HUES48 (cell line): ENCODE measurements around the gene DUSP16.

Experiments used
- H3K27ac ChIP-seq: one replicate; pipeline ENCODE4 v1.7.0; 2013; ENCODE audit warnings: low read depth, low read length, inconsistent platforms
- H3K27me3 ChIP-seq: 2 replicates; pipeline ENCODE4 v1.6.1; 2013; ENCODE audit warnings: mild to moderate bottlenecking, low read length; ENCODE audit not compliant: control insufficient read depth, insufficient read depth
- H3K36me3 ChIP-seq: 2 replicates; pipeline ENCODE4 v1.6.1; 2013; ENCODE audit warnings: low read length; ENCODE audit not compliant: control insufficient read depth, insufficient read depth
- H3K4me1 ChIP-seq: 2 replicates; pipeline ENCODE4 v1.6.1; 2013; ENCODE audit warnings: mild to moderate bottlenecking, low read length; ENCODE audit not compliant: control insufficient read depth, insufficient read depth
- H3K4me3 ChIP-seq: 2 replicates; pipeline ENCODE4 v1.5.1; 2013; ENCODE audit warnings: mild to moderate bottlenecking, low read depth, low read length
- H3K9ac ChIP-seq: 2 replicates; pipeline ENCODE4 v1.6.1; 2013; ENCODE audit warnings: mild to moderate bottlenecking, low read depth, low read length, moderate library complexity
- H3K9me3 ChIP-seq: 2 replicates; pipeline ENCODE4 v1.6.1; 2013; ENCODE audit warnings: low read length; ENCODE audit not compliant: control insufficient read depth, insufficient read depth

Gene DUSP16

DNA sequence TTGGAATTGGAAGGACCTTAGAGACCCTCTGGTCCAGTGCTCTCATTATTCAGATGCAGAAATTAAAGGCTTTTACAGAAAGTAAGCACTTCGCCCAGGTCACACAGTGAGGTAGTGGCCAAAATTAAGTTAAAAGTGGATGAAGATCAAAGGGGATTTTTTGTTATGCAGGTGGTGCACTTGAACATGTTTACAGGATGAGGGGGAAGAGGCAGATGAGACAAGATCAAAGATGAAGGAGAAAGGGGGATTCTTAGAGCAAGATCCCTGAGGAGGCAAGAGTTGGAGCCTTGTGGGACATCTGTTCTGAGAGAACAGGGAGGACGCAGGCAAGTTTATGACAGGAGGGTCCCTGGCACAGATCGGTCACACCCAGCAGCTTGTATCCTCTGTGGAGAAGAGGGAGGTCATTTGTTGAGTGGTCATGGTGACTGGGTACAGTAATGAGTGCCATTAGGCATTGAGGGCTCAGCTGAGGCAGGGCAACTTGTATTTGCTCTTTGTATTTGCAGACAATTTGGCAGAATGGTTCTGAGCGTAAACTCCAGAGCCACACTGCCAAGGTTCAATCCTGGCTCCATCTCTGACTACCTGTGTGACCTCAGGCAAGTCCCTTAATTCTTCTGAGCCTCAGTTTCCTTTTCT, 121.8 kb downstream of the DUSP16 start:
- H3K9ac ChIP-seq: no peak overlapping the region
- H3K27ac ChIP-seq: no peak overlapping the region
- H3K36me3 ChIP-seq: peaks cover 6% of the 10 kb centered on the region; the same call in 1 of the 2 replicates
- H3K27me3 ChIP-seq: no peaks in the 10 kb centered on the region
- no peaks in the 10 kb centered on the region for H3K9me3 ChIP-seq
- no peak overlapping the region for H3K4me3 ChIP-seq
- H3K4me1 ChIP-seq: no peaks in the 10 kb centered on the region

- H3K36me3 ChIP-seq: peaks cover 6% of the 10 kb centered on the region; the same call in 1 of the 2 replicates
- no peaks in the 10 kb centered on the region for H3K9me3 ChIP-seq
- no peak overlapping the region for H3K4me3 ChIP-seq
- no peaks in the 10 kb centered on the region for H3K4me1 ChIP-seq
- no peak overlapping the region for H3K27ac ChIP-seq
- H3K9ac ChIP-seq: no peak overlapping the region
- no peaks in the 10 kb centered on the region for H3K27me3 ChIP-seq
Observed at GRCh38 chr12:12439636-12440035, 123.0 kb downstream of the DUSP16 start.

DNA sequence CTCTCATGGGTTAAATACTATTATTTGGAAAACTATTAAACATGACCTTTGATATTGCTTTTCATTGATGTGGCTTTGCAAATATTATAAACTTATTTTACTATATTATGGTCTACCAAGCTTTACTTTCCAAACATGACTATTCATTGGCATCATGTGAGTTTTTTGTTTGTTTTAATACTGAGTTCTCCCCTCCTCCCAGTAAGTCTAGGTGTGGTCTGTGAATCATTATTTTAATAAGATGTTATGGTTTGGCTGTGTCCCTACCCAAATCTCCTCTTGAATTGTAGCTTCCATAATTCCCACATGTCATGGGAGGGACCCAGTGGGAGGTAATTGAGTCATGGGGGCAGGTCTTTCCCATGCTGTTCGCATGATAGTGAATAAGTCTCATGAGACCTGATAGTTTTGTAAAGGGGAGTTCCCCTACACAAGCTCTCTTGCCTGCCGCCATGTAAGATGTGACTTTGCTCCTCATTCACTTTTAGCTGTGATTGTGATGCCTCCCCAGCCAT, 125.8 kb downstream of the DUSP16 start:
- Histone ChIP-seq H3K4me1 (no peaks in the 10 kb centered on the region), H3K9me3 (no peaks in the 10 kb centered on the region), H3K9ac (no peak overlapping the region), H3K27ac (no peak overlapping the region), H3K36me3 (peaks cover 6% of the 10 kb centered on the region; the same call in 1 of the 2 replicates), H3K4me3 (no peak overlapping the region), H3K27me3 (no peaks in the 10 kb centered on the region)

GRCh38 chr12:12433203-12433731, 129.4 kb downstream of the DUSP16 start:
- H3K9me3 ChIP-seq: no peaks in the 10 kb centered on the region
- no peak overlapping the region for H3K27ac ChIP-seq
- no peaks in the 10 kb centered on the region for H3K27me3 ChIP-seq
- H3K4me3 ChIP-seq: no peak overlapping the region
- peaks cover 6% of the 10 kb centered on the region; the same call in 1 of the 2 replicates for H3K36me3 ChIP-seq
- no peak overlapping the region for H3K9ac ChIP-seq
- peaks cover 6% of the 10 kb centered on the region; the same call in 1 of the 2 replicates for H3K4me1 ChIP-seq

DNA sequence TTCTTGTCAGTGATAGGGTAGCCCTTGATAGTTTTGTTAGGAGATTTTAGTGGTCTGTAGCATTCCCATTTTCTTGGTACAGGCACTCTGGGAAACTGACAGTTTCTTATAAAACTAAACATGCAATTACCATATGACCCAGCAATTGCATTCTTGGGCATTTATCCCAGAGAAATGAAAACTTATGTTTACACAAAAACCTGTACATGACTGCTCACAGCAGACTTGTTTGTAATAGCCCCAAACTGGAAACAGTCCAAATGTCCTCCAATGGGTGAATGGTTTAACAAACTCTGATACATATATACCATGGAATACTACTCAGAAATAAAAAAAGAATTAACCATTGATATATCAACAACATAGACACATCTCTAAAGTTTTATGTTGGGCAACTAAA, 130.3 kb downstream of the DUSP16 start:
- H3K36me3 ChIP-seq: peaks cover 6% of the 10 kb centered on the region; the same call in 1 of the 2 replicates
- no peak overlapping the region for H3K4me3 ChIP-seq
- no peak overlapping the region for H3K9ac ChIP-seq
- no peaks in the 10 kb centered on the region for H3K27me3 ChIP-seq
- no peaks in the 10 kb centered on the region for H3K9me3 ChIP-seq
- H3K4me1 ChIP-seq: peaks cover 6% of the 10 kb centered on the region; the same call in 1 of the 2 replicates
- H3K27ac ChIP-seq: no peak overlapping the region

DNA sequence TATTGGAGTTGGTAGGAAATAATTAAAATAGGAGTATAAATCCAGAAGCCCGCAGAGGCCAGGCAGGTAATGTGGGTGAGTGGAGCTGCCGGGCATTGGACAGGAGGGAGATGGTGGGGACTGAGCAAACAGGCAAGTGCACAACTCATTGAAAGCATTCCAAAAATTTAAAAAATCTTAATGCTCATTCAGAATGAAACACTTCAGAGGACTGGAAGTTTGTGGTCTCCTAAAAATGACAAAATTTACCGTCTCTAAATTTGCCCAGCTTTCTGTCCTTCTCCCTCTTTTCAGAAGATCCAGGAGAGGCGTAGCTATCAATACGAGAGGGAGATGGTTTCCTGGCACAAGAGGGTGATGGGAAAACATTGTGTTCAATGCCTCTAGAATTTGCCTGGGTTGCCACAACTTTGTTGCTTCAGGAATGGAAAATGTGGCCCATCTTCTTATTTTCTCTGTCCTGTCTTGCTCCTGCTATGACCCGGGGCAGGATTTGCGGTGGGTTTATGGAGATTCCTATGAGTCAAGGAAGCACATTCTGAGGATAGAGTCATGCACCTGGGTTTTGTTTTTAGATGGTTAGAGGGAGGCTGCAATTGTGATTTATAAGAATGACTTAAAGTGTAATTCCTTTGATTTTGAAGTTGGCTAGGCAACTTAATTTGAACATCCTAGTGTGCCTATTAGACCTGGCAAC, 133.6 kb downstream of the DUSP16 start:
- Histone ChIP-seq H3K4me1 (peaks cover 25% of the 10 kb centered on the region), H3K27ac (no peak overlapping the region), H3K4me3 (no peak overlapping the region), H3K9me3 (no peaks in the 10 kb centered on the region), H3K9ac (no peak overlapping the region), H3K27me3 (no peaks in the 10 kb centered on the region), H3K36me3 (no peaks in the 10 kb centered on the region)

- no peaks in the 10 kb centered on the region for H3K27me3 ChIP-seq
- peaks cover 25% of the 10 kb centered on the region for H3K4me1 ChIP-seq
- H3K9ac ChIP-seq: no peak overlapping the region
- no peak overlapping the region for H3K27ac ChIP-seq
- H3K36me3 ChIP-seq: no peaks in the 10 kb centered on the region
- no peak overlapping the region for H3K4me3 ChIP-seq
- peaks cover 5% of the 10 kb centered on the region; the same call in 1 of the 2 replicates for H3K9me3 ChIP-seq
Observed at GRCh38 chr12:12428047-12428446, 134.6 kb downstream of the DUSP16 start.

DNA sequence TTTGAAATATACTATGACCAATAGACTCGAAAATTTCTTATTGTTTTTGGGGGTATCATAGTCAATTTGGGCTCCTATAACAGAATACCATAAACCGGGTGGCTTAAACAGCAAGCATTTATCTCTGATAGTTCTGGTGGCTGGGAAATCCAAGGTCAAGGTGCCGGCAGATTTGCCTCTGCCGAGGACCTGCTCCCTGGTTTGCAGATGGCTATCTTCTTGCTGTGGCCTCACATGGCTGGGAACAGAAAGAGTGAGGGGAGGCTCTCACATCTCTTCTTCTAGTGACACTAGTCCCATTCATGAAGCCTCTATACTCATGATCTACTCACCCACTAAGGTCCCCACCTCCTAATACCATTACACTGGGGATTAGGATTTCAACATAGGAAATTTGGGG, 135.1 kb downstream of the DUSP16 start:
- H3K27me3 ChIP-seq: no peaks in the 10 kb centered on the region
- H3K9me3 ChIP-seq: peaks cover 5% of the 10 kb centered on the region; the same call in 1 of the 2 replicates
- H3K4me1 ChIP-seq: peaks cover 25% of the 10 kb centered on the region
- no peaks in the 10 kb centered on the region for H3K36me3 ChIP-seq
- no peak overlapping the region for H3K27ac ChIP-seq
- no peak overlapping the region for H3K4me3 ChIP-seq
- H3K9ac ChIP-seq: no peak overlapping the region

DNA sequence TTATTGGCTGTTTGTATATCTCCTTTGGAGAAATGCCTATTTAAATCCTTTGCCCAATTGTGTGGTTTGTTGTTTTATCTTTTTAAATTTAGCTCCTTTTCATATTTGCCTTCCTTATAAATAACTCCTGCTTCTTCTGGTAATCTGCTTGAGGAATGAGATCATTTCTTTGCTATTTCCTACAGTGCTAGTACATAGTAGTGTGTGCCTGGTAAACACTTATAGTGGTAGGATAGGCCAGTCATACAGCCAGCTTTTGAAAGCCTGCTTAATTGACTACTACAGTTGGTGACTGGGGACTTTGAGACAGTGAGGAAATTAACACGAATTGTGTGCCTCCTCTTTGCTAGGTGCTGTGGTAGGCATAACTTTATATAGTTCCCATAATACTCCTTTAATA, 137.0 kb downstream of the DUSP16 start:
- Histone ChIP-seq H3K27me3 (no peaks in the 10 kb centered on the region), H3K9me3 (peaks cover 5% of the 10 kb centered on the region; the same call in 1 of the 2 replicates), H3K27ac (no peak overlapping the region), H3K4me3 (no peak overlapping the region), H3K36me3 (no peaks in the 10 kb centered on the region), H3K4me1 (peaks cover 20% of the 10 kb centered on the region), H3K9ac (no peak overlapping the region)

DNA sequence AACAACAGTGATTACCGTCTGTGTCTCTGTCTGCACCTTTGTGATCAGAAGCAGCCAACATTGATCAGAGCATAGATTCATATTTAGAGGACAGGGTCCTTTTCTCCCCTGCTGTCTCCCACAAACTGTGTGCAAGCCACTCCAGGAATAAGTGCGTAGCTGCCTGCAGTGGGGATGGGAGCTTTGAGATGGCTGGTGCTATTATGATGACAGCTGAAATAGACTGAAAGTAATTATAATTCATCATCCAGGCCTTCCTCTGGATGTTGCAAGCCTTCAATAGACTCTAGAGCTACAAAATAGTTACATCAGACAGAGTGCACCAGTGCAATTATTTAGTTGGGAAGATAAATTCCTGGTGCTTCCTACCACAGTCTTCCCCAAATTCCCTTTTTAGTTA, 137.7 kb downstream of the DUSP16 start:
- Histone ChIP-seq H3K4me1 (peaks cover 19% of the 10 kb centered on the region), H3K27ac (no peak overlapping the region), H3K36me3 (no peaks in the 10 kb centered on the region), H3K27me3 (no peaks in the 10 kb centered on the region), H3K9me3 (peaks cover 5% of the 10 kb centered on the region; the same call in 1 of the 2 replicates), H3K9ac (no peak overlapping the region), H3K4me3 (no peak overlapping the region)
